Smooth muscle cell (in vitro differentiated cells): ENCODE data around the gene HSP90B1. TPM values are rescaled to one million over a fixed set of nuclear protein-coding genes. Genes with fewer than 3 reads are reported as not detected.

Experiments
- DNase-seq: peaks from one replicate; lab custom pipeline; 2025; ENCODE audit not compliant: unreplicated experiment; lab: John Stamatoyannopoulos, UW
- H2AFZ ChIP-seq: fragments of 200-600 bp; sonication (generic); 2 replicates; pipeline ENCODE4 v1.6.0; 2016; ENCODE audit warnings: antibody characterized with exemption, low read depth, mild to moderate bottlenecking
- H3F3A ChIP-seq: fragments of 200-600 bp; sonication (generic); 2 replicates; pipeline ENCODE4 v1.6.0; 2017; ENCODE audit warnings: antibody characterized with exemption, low read depth
- H3K27ac ChIP-seq: fragments of 200-600 bp; sonication (generic); 2 replicates; pipeline ENCODE4 v1.5.1; 2016; ENCODE audit warnings: low read depth, mild to moderate bottlenecking
- H3K27me3 ChIP-seq: fragments of 200-600 bp; sonication (generic); 2 replicates; pipeline ENCODE4 v1.6.1; 2016; ENCODE audit warnings: low read depth, mild to moderate bottlenecking
- H3K36me3 ChIP-seq: fragments of 200-600 bp; sonication (generic); 2 replicates; pipeline ENCODE4 v1.5.1; 2016; ENCODE audit warnings: low read depth
- H3K4me1 ChIP-seq: fragments of 200-600 bp; sonication (generic); 2 replicates; pipeline ENCODE4 v1.5.1; 2016; ENCODE audit warnings: low read depth
- H3K4me2 ChIP-seq: fragments of 200-600 bp; sonication (generic); 2 replicates; pipeline ENCODE4 v1.6.0; 2016; ENCODE audit warnings: mild to moderate bottlenecking
- H3K4me3 ChIP-seq: fragments of 200-600 bp; sonication (generic); 2 replicates; pipeline ENCODE4 v1.5.1; 2016; ENCODE audit warnings: mild to moderate bottlenecking
- H3K79me2 ChIP-seq: fragments of 200-600 bp; sonication (generic); 2 replicates; pipeline ENCODE4 v1.6.0; 2016; ENCODE audit warnings: low read depth, mild to moderate bottlenecking
- H3K9ac ChIP-seq: fragments of 200-600 bp; sonication (generic); 2 replicates; pipeline ENCODE4 v1.6.0; 2016; ENCODE audit warnings: low read depth
- H3K9me3 ChIP-seq: fragments of 200-600 bp; sonication (generic); replicated peaks from 2 replicates; pipeline ENCODE4 v1.5.1; 2016; ENCODE audit warnings: low read depth
- H4K20me1 ChIP-seq: fragments of 200-600 bp; sonication (generic); 2 replicates; pipeline ENCODE4 v1.6.0; 2016; ENCODE audit warnings: low read depth
- CTCF ChIP-seq: fragments of 200-600 bp; sonication (generic); IDR thresholded peaks from 2 replicates; pipeline ENCODE4 v1.5.1; 2017; ENCODE audit warnings: borderline replicate concordance, mild to moderate bottlenecking, antibody characterized with exemption; ENCODE audit not compliant: insufficient read depth, poor library complexity, severe bottlenecking
- WGBS: methylation state at CpG from one replicate; pipeline ENCODE4 v1.1.7; 2016; ENCODE audit warnings: low lambda C conversion rate; 5-methylcytosine and 5-hydroxymethylcytosine counted together
- polyA plus RNA-seq: library from polyadenylated mRNA; unstranded; fragments of >200 nt; fragmentation: Nextera tagmentation; extraction: Ambion mirVana; gene quantifications from 2 replicates; pipeline ENCODE4 v1.2.1, GENCODE V29; 2016
- total RNA-seq: library from RNA; depleted of rRNA; stranded (reverse); fragments of >200 nt; gene quantifications from 2 replicates; pipeline ENCODE4 v1.2.3, GENCODE V29; 2014

The HSP90B1 gene
- total and polyA plus RNA-seq, 2 experiments from 2014 or later, result 908 to 1,047 TPM

DNA sequence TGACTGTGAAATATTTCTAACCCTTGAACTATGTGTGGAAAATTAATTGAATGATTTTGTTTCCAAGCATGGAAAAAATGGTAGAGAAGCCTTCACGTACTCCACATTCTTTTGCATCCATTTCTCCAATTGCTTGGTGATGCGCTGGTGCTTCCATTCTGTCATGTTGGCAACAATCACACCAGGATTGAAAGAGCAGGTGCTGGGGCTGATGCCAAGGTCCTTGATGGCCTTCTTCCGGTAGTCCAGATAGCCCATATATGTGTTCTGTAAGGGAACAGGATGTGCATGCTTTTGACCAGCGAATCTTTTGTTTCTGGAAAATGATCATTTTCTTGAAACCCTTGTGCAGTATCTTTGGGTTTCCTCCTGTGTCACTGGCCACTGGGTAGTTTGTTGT, 64.0 kb downstream of the HSP90B1 start:
- Histone ChIP-seq H3K27ac (no peak overlapping the region), H3K4me3 (no peak overlapping the region), H3K79me2 (no peaks in the 10 kb centered on the region), H3K4me2 (no peak overlapping the region), H3K9me3 (no peaks in the 10 kb centered on the region), H3F3A (peaks cover 2% of the 10 kb centered on the region), H3K27me3 (no peaks in the 10 kb centered on the region), H3K36me3 (peaks cover 1% of the 10 kb centered on the region), H2AFZ (no peak overlapping the region), H3K4me1 (no peaks in the 10 kb centered on the region), H4K20me1 (peaks cover 3% of the 10 kb centered on the region), H3K9ac (no peak overlapping the region)
- no peak for TF ChIP-seq CTCF
- WGBS, result 94% methylated on average over 4 of the region's 4 CpGs
- no peak for DNase-seq

- H3K27ac ChIP-seq, result no peak overlapping the region
- H3F3A ChIP-seq, result no peaks in the 10 kb centered on the region
- no peak overlapping the region for H3K4me2 ChIP-seq
- WGBS, result 97% methylated on average over 5 of the region's 5 CpGs
- no peak overlapping the region for H2AFZ ChIP-seq
- H3K4me3 ChIP-seq, result no peak overlapping the region
- H3K79me2 ChIP-seq, result no peaks in the 10 kb centered on the region
- H3K9ac ChIP-seq, result no peak overlapping the region
- H3K9me3 ChIP-seq, result no peaks in the 10 kb centered on the region
- TF ChIP-seq CTCF, result no peak
- no peaks in the 10 kb centered on the region for H4K20me1 ChIP-seq
- H3K4me1 ChIP-seq, result no peaks in the 10 kb centered on the region
- H3K27me3 ChIP-seq, result peaks cover 4% of the 10 kb centered on the region
- H3K36me3 ChIP-seq, result no peaks in the 10 kb centered on the region
- DNase-seq, result no peak
These were observed 66.4 kb downstream of the HSP90B1 start for GRCh38 chr12:103996595-103996994.

- no peaks in the 10 kb centered on the region for H3K9me3 ChIP-seq
- no peak for DNase-seq
- H3K79me2 ChIP-seq, result no peaks in the 10 kb centered on the region
- H3K4me1 ChIP-seq, result no peaks in the 10 kb centered on the region
- peaks cover 4% of the 10 kb centered on the region for H3K27me3 ChIP-seq
- H2AFZ ChIP-seq, result no peak overlapping the region
- 87% methylated on average over 16 of the region's 16 CpGs for WGBS
- no peaks in the 10 kb centered on the region for H3F3A ChIP-seq
- H4K20me1 ChIP-seq, result no peaks in the 10 kb centered on the region
- TF ChIP-seq CTCF, result no peak
- no peaks in the 10 kb centered on the region for H3K36me3 ChIP-seq
- no peak overlapping the region for H3K9ac ChIP-seq
- H3K27ac ChIP-seq, result no peak overlapping the region
- H3K4me2 ChIP-seq, result no peak overlapping the region
- no peak overlapping the region for H3K4me3 ChIP-seq
These were observed 67.2 kb downstream of the HSP90B1 start for GRCh38 chr12:103997286-103997900.

Other genes with a start within 250 kb of the HSP90B1 start
- gene NT5DC3, start 89.2 kb upstream of the HSP90B1 start, total RNA-seq, result 1.4 and 4.1 TPM in 2 replicates
- 0.57 and 1.9 TPM in 2 replicates for gene NT5DC3, start 89.2 kb upstream of the HSP90B1 start, polyA plus RNA-seq
- 61.1 and 61.3 TPM in 2 replicates for gene TDG, start 35.5 kb downstream of the HSP90B1 start, total RNA-seq
- 34.5 and 46.1 TPM in 2 replicates for gene TDG, start 35.5 kb downstream of the HSP90B1 start, polyA plus RNA-seq
- gene GLT8D2, start 119.8 kb downstream of the HSP90B1 start, total RNA-seq, result 43.0 and 52.7 TPM in 2 replicates
- 41.2 and 47.7 TPM in 2 replicates for gene GLT8D2, start 119.8 kb downstream of the HSP90B1 start, polyA plus RNA-seq
- gene HCFC2, start 134.1 kb downstream of the HSP90B1 start, total RNA-seq, result 17.8 and 30.1 TPM in 2 replicates
- 9.1 and 11.4 TPM in 2 replicates for gene HCFC2, start 134.1 kb downstream of the HSP90B1 start, polyA plus RNA-seq
- 16.6 and 22.6 TPM in 2 replicates for gene NFYB, start 207.8 kb downstream of the HSP90B1 start, total RNA-seq
- 19.7 and 20.2 TPM in 2 replicates for gene NFYB, start 207.8 kb downstream of the HSP90B1 start, polyA plus RNA-seq